Kidney glomerular epithelial cell (primary cell): ENCODE results near the gene TTLL7.
A peak's percentile ranks its signal among the peaks of the same experiment; 100 is the strongest.

Experiments
- DNase-seq: peaks from one replicate; lab custom pipeline; 2025; lab: John Stamatoyannopoulos, UW

Gene TTLL7

DNA sequence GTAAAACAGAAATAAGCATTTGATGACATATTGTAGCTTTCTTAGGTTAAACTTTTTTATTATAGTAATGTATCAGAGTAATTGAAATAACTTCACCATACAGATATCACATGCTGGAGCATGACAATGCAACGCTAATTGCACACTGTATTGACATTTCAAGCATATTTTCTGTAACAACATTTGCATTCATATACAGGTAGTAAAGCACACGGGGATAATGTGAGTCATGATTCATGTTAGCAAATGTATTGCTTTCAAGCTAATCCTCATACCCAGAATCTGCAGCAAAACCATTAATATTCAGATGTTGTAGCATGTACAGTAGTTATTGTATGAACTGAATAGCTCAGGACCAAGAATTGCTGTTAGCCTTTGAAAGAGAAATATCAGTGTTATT, 133.9 kb downstream of the TTLL7 start:
- no peak for DNase-seq

GRCh38 chr1:83860490-83861221, 138.3 kb downstream of the TTLL7 start:
- DNase-seq, result peak; percentile 52

GRCh38 chr1:83857716-83858115, 141.2 kb downstream of the TTLL7 start:
- DNase-seq, result no peak

GRCh38 chr1:83857103-83857502, 141.8 kb downstream of the TTLL7 start:
- DNase-seq, result peak; percentile 36

DNA sequence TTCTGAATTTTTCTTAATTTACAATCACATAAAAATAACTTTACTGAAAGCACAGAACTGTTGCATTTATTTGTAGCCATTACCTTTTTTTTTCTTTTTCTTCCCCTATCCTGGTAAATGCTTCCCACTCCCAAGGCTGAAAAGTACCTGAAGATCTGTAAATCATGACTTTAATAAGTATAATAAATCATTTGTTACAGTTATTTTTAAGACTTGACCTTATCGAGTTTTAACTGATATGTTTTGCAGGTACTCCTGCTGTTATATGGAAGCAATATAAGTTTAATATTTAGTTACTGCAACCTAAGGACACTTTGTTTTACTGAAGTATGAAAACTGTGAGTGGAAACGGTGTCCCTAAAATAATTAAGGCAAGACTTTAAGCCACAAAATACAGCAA, 142.6 kb downstream of the TTLL7 start:
- no peak for DNase-seq

GRCh38 chr1:83854456-83854855, 144.5 kb downstream of the TTLL7 start:
- DNase-seq, result no peak

- DNase-seq, result no peak
These were observed 148.1 kb downstream of the TTLL7 start for GRCh38 chr1:83850834-83851233.

DNA sequence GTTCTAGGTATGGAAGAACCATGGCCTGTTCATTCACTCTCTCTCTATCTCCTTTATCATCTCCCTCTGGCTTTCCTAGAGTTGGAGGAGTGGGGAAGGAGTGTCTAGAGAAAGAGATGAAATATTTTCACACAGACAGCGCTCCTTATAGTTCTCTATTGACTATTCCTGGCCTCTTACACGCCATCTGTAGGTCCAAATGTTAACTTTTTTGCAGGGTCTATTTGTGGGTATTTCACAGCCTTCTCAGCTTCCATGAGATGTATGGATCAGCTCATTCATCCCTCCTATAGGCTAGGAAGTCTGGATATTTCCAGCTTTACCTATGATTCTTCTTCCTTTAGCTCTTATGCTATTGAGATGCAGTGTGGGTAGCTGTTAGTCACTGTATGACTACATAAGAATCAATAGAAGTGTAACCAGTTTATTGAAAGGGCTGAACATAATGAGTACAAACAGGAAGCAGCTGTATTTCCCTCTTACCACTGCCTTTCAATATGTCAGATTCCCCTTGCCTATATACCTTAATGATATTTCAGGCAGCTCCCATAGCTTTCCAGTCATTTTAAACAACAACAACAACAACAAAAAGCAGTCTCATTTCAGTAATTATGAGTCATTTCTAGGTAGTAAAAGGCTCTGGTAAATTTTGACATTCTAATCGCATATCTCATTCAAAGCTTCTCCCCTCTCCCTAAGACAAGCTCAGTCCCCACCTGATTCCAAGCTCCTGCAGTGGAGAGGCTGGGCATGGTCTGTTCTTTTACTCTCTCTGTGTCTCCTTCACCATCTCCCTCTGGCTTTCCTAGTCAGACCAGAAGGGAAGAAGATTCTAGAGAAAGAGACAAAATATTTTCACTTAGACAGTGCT, 149.5 kb downstream of the TTLL7 start:
- DNase-seq, result no peak

DNA sequence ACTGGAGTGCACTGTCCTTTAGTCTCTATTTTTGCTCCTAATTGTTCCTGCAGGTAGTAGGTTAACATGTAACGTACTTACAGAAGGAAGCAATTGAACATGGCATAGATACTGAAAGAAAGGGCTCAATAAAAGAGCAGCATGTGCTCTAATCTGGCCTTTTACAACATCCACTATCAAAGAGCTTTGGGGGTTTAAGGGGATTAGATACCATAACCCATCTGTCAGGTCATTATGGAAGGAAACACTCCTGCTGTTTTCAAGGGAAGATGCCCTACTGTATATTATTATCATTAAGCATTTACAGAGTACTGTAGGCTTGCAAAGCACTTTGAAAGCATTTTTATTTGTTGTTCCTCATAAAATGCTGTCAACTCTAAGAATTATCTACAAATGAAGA, 152.8 kb downstream of the TTLL7 start:
- DNase-seq, result no peak

GRCh38 chr1:83845437-83846071, 153.4 kb downstream of the TTLL7 start:
- no peak for DNase-seq

DNA sequence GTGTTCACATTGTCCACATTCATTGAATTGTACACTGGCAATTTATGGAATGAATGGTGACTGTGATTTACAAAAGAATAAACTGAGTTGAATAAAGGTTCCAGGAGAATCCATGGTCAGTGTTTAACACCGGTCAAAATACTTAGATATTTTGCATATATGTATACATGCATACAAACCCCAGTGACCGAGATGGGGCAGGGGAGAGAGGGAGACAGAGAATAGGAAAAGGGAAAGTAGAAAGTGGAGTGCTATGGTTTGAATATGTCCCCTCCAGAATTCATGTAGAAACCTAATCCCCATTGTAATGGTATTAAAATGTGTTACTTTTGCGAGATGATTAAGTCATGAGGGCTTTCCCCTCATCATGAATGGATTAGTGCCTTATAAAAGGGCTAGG, 154.4 kb downstream of the TTLL7 start:
- DNase-seq, result no peak

- DNase-seq, result no peak
These were observed 159.3 kb downstream of the TTLL7 start for GRCh38 chr1:83839566-83840173.

GRCh38 chr1:83838573-83838972, 160.4 kb downstream of the TTLL7 start:
- no peak for DNase-seq

DNA sequence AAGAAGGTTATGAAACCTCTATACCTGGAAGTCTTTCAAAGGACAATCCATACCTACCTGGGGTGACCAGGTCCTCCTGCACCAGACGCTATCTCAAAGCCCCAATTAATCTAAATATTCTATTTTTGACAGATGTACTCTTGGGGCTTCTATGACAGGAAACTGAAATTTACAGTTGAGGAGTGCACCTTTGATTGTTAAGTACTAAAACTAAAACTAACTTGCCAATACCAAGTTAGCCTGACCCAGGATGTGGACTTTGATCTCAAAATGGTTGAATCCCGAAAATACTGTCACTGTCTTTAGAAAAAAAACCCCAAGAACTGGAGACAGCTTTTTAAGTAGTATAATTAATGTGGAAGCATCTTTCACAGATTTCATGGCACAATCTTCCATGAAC, 162.4 kb downstream of the TTLL7 start:
- DNase-seq, result no peak

- DNase-seq, result no peak
These were observed 164.2 kb downstream of the TTLL7 start for GRCh38 chr1:83834621-83835264.

- no peak for DNase-seq
These were observed 166.7 kb downstream of the TTLL7 start for GRCh38 chr1:83832194-83832593.

- DNase-seq, result no peak
These were observed 169.8 kb downstream of the TTLL7 start for GRCh38 chr1:83829106-83829505.

GRCh38 chr1:83828456-83828855, 170.5 kb downstream of the TTLL7 start:
- no peak for DNase-seq

GRCh38 chr1:83827741-83828140, 171.2 kb downstream of the TTLL7 start:
- DNase-seq, result no peak

DNA sequence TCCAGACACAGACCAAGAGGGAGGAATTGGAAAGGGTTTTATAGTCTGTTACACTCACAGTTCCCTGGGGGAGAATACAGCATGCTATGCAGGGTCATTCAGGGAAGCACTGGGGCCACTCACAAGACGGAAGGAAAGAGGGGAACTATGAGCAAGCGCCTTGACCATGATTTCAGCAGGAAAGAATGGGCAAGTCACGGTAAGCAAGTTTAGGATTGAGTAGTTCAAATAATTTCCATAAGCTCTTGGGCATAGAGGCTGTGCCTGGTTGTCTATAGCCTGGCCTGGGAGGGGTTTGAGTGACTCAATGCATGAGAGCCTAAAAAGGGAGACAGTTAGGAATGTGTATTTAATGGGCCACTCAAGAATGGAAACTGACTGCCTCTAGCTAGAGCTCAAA, 176.7 kb downstream of the TTLL7 start:
- no peak for DNase-seq

DNA sequence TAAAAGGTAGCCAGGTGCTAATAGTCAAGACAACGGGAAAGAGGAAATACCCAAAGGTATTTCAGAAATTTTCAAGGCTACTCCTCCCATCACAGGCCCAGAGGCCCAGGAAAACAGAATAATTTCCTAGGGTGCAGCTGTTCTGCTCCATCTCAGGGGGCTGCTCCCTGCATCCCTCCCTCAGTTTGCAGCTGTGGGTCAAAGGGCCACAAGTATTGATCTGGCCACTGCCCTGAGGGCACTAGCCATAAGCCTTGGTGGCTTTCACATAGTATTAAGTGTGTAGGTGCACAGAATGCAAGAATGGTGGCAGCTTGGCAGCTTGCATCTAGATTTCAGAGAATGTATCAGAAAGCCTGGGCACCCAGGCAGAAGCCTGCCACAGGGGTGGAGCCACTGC, 179.5 kb downstream of the TTLL7 start:
- DNase-seq, result no peak

DNA sequence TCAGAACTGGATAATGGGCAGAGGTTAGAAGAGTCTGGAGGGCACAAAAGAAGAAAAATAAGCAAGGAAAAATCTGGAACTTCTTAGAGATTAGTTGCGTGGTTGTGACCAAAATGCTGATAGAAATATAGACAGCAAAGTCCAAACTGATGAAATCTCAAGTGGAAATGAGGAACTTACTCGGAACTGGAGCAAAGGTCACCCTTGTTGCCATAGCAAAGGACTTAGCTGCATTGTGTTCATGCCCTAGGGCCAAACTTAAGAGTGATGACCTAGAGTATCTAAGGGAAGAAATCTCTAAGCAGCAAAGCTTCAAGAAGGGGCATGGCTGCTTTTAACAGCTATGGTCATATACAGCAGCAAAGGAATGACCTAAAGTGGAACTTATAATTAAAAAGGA, 180.0 kb downstream of the TTLL7 start:
- no peak for DNase-seq
